CD4-positive, alpha-beta T cell (primary cell): Measurements from ENCODE around the gene CAMK4. TPM values are rescaled to one million over a fixed set of nuclear protein-coding genes. Genes with fewer than 3 reads are reported as not detected.

Experiments
- ATAC-seq: fragments of 200-7000 bp; cut with Tn5 transposase; one replicate; pipeline ENCODE4 v1.10.0; 2022; ENCODE audit warnings: mild to moderate bottlenecking; ENCODE audit not compliant: poor library complexity
- CTCF ChIA-PET: fragments of 350-600 bp; sonication (Branson Sonifier 250); formaldehyde crosslinking; loops from one replicate; lab custom pipeline; 2021; ENCODE audit warnings: antibody characterized with exemption, inconsistent platforms; lab: Charles Lee
- POLR2A ChIA-PET: fragments of 350-600 bp; sonication (Branson Sonifier 250); formaldehyde crosslinking; loops from one replicate; lab custom pipeline; 2021; ENCODE audit warnings: antibody characterized with exemption, inconsistent platforms; lab: Charles Lee
- DNase-seq, 14 experiments: peaks; one replicate each; pipeline ENCODE4 v3.0.0-alpha.2; 2013 to 2020; ENCODE audit warnings: mixed read lengths in 2 of 14
- H3K27ac ChIP-seq, 2 donors: one replicate each; pipeline versions ENCODE4 v1.5.1 to v1.7.0; 2013; ENCODE audit warnings: low read length in 2 of 2, low read depth in 1 of 2, mild to moderate bottlenecking in 1 of 2
- H3K27me3 ChIP-seq, 2 experiments: 1 replicate in 1 of 2; 2 replicates in 1 of 2; pipeline versions ENCODE4 v1.6.1 to v1.7.0; 2013; ENCODE audit warnings: low read length in 2 of 2, control low read depth in 1 of 2, mild to moderate bottlenecking in 1 of 2, moderate library complexity in 1 of 2; ENCODE audit not compliant: insufficient read depth in 2 of 2, control insufficient read depth in 1 of 2
- H3K36me3 ChIP-seq: one replicate; pipeline ENCODE4 v1.6.1; 2013; ENCODE audit warnings: low read length, control low read depth; ENCODE audit not compliant: insufficient read depth
- H3K4me1 ChIP-seq: one replicate; pipeline ENCODE4 v1.6.1; 2013; ENCODE audit warnings: low read length, control low read depth; ENCODE audit not compliant: insufficient read depth
- H3K4me3 ChIP-seq: one replicate; pipeline ENCODE4 v1.5.1; 2013; ENCODE audit warnings: mild to moderate bottlenecking, low read length, moderate library complexity
- H3K9me3 ChIP-seq, 2 experiments: 1 replicate in 1 of 2; 2 replicates in 1 of 2; pipeline versions ENCODE4 v1.6.1 to v1.7.0; 2013; ENCODE audit warnings: low read length in 2 of 2, mild to moderate bottlenecking in 2 of 2, control low read depth in 1 of 2, moderate library complexity in 1 of 2; ENCODE audit not compliant: control insufficient read depth in 1 of 2, insufficient read depth in 1 of 2
- H3K27ac Mint-ChIP-seq: one replicate; pipeline ENCODE4 v1.8.0; 2020; ENCODE audit warnings: mixed read lengths
- H3K27me3 Mint-ChIP-seq: one replicate; pipeline ENCODE4 v1.8.0; 2021; ENCODE audit warnings: mixed read lengths
- H3K36me3 Mint-ChIP-seq: one replicate; pipeline ENCODE4 v1.8.0; 2021; ENCODE audit warnings: low read depth, mixed read lengths
- H3K4me1 Mint-ChIP-seq: one replicate; pipeline ENCODE4 v1.8.0; 2021; ENCODE audit warnings: low read depth, mixed read lengths
- H3K4me3 Mint-ChIP-seq: one replicate; pipeline ENCODE4 v1.8.0; 2020; ENCODE audit warnings: mild to moderate bottlenecking, mixed read lengths
- H3K9me3 Mint-ChIP-seq: one replicate; pipeline ENCODE4 v1.8.0; 2020; ENCODE audit warnings: mixed read lengths
- CTCF ChIP-seq: fragments of 200-600 bp; IDR thresholded peaks from one replicate; pipeline ENCODE4 v1.8.0; 2022; ENCODE audit warnings: antibody characterized with exemption, mild to moderate bottlenecking
- intact Hi-C, 2 experiments: fragments of 100-400 bp; cut with DNase I in 1 of 2; cut with micrococcal nuclease in 1 of 2; formaldehyde crosslinking; loops; one replicate each; pipeline versions ENCODE4 v1.15.1 to v1.9.0; 2023 to 2025; cut with DNase I, micrococcal nuclease
- total RNA-seq, 174 experiments: library from RNA in 2 of 174; stranded (reverse) in 2 of 174; gene quantifications; one replicate each; pipeline ENCODE4 v1.2.3 and lab custom pipeline; 2021 to 2026

CAMK4 gene
- total RNA-seq, 2 experiments from 2014 or later, result 202 to 225 TPM

GRCh38 chr5:111439473-111440075 lies 215.4 kb downstream of the CAMK4 start:
- Histone ChIP-seq H3K36me3 (peaks cover 12% of the 10 kb centered on the region), H3K4me3 (no peak overlapping the region), H3K4me1 (no peaks in the 10 kb centered on the region), H3K27ac (no peak overlapping the region), H3K27me3 (no peaks in the 10 kb centered on the region), H3K9me3 (no peaks in the 10 kb centered on the region)
- no peak for TF ChIP-seq CTCF
- ChIA-PET CTCF (no interaction called here), POLR2A (interaction anchor here (0.6 kb wide), 1 partner anchor 14 kb away, joined by 3 read pairs; no protein-coding TSS in a partner anchor)
- Mint-ChIP-seq H3K27me3 (no peaks in the 10 kb centered on the region), H3K4me3 (no peak overlapping the region), H3K27ac (peak overlapping the region; percentile 40), H3K4me1 (peaks cover 37% of the 10 kb centered on the region), H3K36me3 (peaks cover 44% of the 10 kb centered on the region), H3K9me3 (no peaks in the 10 kb centered on the region)
- ATAC-seq, result no peak
- intact Hi-C loops, result no loop called here
- DNase-seq, result no peak

DNA sequence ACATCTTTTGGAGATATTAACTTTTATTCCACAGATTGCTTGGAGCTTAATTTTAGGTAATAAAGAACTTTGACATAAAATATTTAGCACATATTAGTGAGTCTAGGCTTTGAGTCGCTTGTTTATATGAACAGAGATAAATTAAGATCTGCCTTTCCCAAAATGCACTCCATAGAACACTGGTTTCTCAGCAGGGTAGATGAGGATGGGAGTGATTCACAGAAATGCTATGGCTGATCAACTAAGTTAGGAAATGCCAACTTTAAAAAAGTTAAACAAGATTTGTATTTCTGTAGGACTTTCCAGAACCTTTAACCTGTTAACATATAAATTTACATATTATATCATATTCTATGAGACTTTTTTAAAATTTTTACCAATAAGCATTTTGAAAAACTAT lies 222.9 kb downstream of the CAMK4 start:
- peak overlapping the region; percentile 73 for H3K27ac Mint-ChIP-seq
- peaks cover 62% of the 10 kb centered on the region for H3K36me3 ChIP-seq
- peaks cover 50% of the 10 kb centered on the region for H3K4me1 Mint-ChIP-seq
- no peaks in the 10 kb centered on the region for H3K27me3 Mint-ChIP-seq
- ATAC-seq, result no peak
- H3K4me3 Mint-ChIP-seq, result no peak overlapping the region
- H3K9me3 ChIP-seq, result no peaks in the 10 kb centered on the region
- H3K4me1 ChIP-seq, result no peaks in the 10 kb centered on the region
- no peak for TF ChIP-seq CTCF
- H3K36me3 Mint-ChIP-seq, result peaks cover 81% of the 10 kb centered on the region
- DNase-seq, result no peak
- no peaks in the 10 kb centered on the region for H3K27me3 ChIP-seq
- H3K9me3 Mint-ChIP-seq, result no peaks in the 10 kb centered on the region
- H3K27ac ChIP-seq, result no peak overlapping the region
- ChIA-PET POLR2A (interaction anchor here (1.3 kb wide), 1 partner anchor 378 kb away, joined by 3 read pairs; no protein-coding TSS in a partner anchor), CTCF (no interaction called here)
- intact Hi-C loops, result no loop called here
- no peak overlapping the region for H3K4me3 ChIP-seq

DNA sequence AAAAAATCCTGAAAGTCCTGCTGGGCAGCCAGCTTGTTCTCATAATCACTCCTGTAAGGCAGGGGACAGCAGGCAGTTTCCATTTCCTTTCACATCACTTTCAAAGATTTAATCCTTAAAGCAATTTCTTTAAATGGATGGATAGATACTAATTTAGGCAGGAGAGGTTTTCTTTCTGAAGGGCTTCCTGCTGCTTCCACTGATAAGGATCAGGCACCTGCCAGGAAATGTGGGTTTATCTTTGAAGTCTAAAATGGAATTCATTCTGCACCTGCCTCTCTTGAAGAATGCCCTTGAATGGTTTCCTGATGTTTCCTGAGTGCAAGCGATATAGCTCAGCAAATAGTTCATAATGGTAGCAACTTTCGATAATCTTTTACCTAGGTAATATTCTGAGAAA lies 223.6 kb downstream of the CAMK4 start:
- Histone ChIP-seq H3K4me3 (no peak overlapping the region), H3K36me3 (peaks cover 69% of the 10 kb centered on the region), H3K4me1 (no peaks in the 10 kb centered on the region), H3K27ac (no peak overlapping the region), H3K27me3 (no peaks in the 10 kb centered on the region), H3K9me3 (no peaks in the 10 kb centered on the region)
- ChIA-PET POLR2A (interaction anchor here (1.3 kb wide), 1 partner anchor 379 kb away, joined by 3 read pairs; no protein-coding TSS in a partner anchor), CTCF (no interaction called here)
- H3K27ac Mint-ChIP-seq, result peak overlapping the region; percentile 29
- peaks cover 52% of the 10 kb centered on the region for H3K4me1 Mint-ChIP-seq
- H3K4me3 Mint-ChIP-seq, result no peak overlapping the region
- H3K27me3 Mint-ChIP-seq, result no peaks in the 10 kb centered on the region
- H3K36me3 Mint-ChIP-seq, result peaks cover 86% of the 10 kb centered on the region
- no peaks in the 10 kb centered on the region for H3K9me3 Mint-ChIP-seq
- DNase-seq (peak in 1 of 14 experiments; percentile 6), ATAC-seq (no peak)
- no peak for TF ChIP-seq CTCF
- intact Hi-C loops, result no loop called here
